ENCODE data around the gene METTL22.

- TF ChIP-seq CTCF (IDR thresholded peaks at IDR 0.05): no peak
- no peak for TF ChIP-seq ZFX (IDR thresholded peaks at IDR 0.05; ENCODE audit: borderline replicate concordance)
Measured at GRCh38 chr16:8696880-8697279, 75.4 kb downstream of the METTL22 start.

Data from 22Rv1 (cell line).